NCI-H2227 (cell line): ENCODE results near the gene NOL7.

Source experiments
- DNase-seq: peaks from one replicate; lab custom pipeline; 2025; ENCODE audit not compliant: unreplicated experiment; lab: John Stamatoyannopoulos, UW

The NOL7 gene

GRCh38 chr6:13614926-13615791, at the start of gene NOL7:
Gene NOL7, plus strand, starts transcription at chr6:13615335. Its CDS starts 24 bp downstream, at chr6:13615359.
- peak; percentile 99 for DNase-seq

GRCh38 chr6:13565921-13566320, 49.2 kb upstream of the NOL7 start:
- no peak for DNase-seq

GRCh38 chr6:13566500-13566899, 48.6 kb upstream of the NOL7 start:
- DNase-seq = no peak

- no peak for DNase-seq
Observed at GRCh38 chr6:13568970-13569369, 46.2 kb upstream of the NOL7 start.

GRCh38 chr6:13572240-13572639, 42.9 kb upstream of the NOL7 start:
- no peak for DNase-seq

- DNase-seq = no peak
Observed at GRCh38 chr6:13572951-13573654, 42.0 kb upstream of the NOL7 start.

GRCh38 chr6:13573669-13574110, 41.4 kb upstream of the NOL7 start:
- peak; percentile 66 for DNase-seq

- DNase-seq = peak; percentile 97
Observed at GRCh38 chr6:13574149-13574570, 41.0 kb upstream of the NOL7 start.

- peak; percentile 88 for DNase-seq
Observed at GRCh38 chr6:13574571-13575376, 40.4 kb upstream of the NOL7 start, which contains the start of gene SIRT5. Gene SIRT5, plus strand, starts transcription at chr6:13574601. Its CDS starts 9,510 bp downstream, at chr6:13584111.

- DNase-seq = no peak
Observed at GRCh38 chr6:13575377-13575775, 39.8 kb upstream of the NOL7 start.

GRCh38 chr6:13576017-13576416, 39.1 kb upstream of the NOL7 start:
- DNase-seq = no peak

GRCh38 chr6:13577926-13578325, 37.2 kb upstream of the NOL7 start:
- no peak for DNase-seq

- no peak for DNase-seq
Observed at GRCh38 chr6:13579911-13580310, 35.2 kb upstream of the NOL7 start.

GRCh38 chr6:13581700-13582229, 33.4 kb upstream of the NOL7 start:
- DNase-seq = no peak

GRCh38 chr6:13586603-13587542, 28.3 kb upstream of the NOL7 start:
- DNase-seq = no peak

GRCh38 chr6:13589801-13590200, 25.3 kb upstream of the NOL7 start:
- DNase-seq = no peak

- DNase-seq = no peak
Observed at GRCh38 chr6:13590574-13591153, 24.5 kb upstream of the NOL7 start.

- no peak for DNase-seq
Observed at GRCh38 chr6:13591205-13591921, 23.8 kb upstream of the NOL7 start.

- DNase-seq = no peak
Observed at GRCh38 chr6:13593103-13593502, 22.0 kb upstream of the NOL7 start.
